Glutamatergic neuron (in vitro differentiated cells): ENCODE measurements around the gene ZNRF2. TPM values are rescaled to one million over a fixed set of nuclear protein-coding genes. Genes with fewer than 3 reads are reported as not detected.

Experiments used
- DNase-seq: peaks from one replicate; pipeline ENCODE4 v3.0.0; 2022
- H3K27ac Mint-ChIP-seq: one replicate; pipeline ENCODE4 v1.8.0; 2020; ENCODE audit warnings: mild to moderate bottlenecking, mixed read lengths, inconsistent platforms; ENCODE audit not compliant: unreplicated experiment
- H3K27me3 Mint-ChIP-seq: one replicate; pipeline ENCODE4 v1.8.0; 2020; ENCODE audit warnings: mild to moderate bottlenecking, moderate library complexity, mixed read lengths, inconsistent platforms; ENCODE audit not compliant: unreplicated experiment
- H3K36me3 Mint-ChIP-seq: one replicate; pipeline ENCODE4 v1.8.0; 2020; ENCODE audit warnings: mild to moderate bottlenecking, mixed read lengths, inconsistent platforms; ENCODE audit not compliant: unreplicated experiment
- H3K4me1 Mint-ChIP-seq: one replicate; pipeline ENCODE4 v1.8.0; 2020; ENCODE audit warnings: mild to moderate bottlenecking, low read depth, mixed read lengths, inconsistent platforms; ENCODE audit not compliant: unreplicated experiment
- H3K4me3 Mint-ChIP-seq: one replicate; pipeline ENCODE4 v1.8.0; 2020; ENCODE audit warnings: mild to moderate bottlenecking, mixed read lengths, inconsistent platforms; ENCODE audit not compliant: unreplicated experiment
- H3K9me3 Mint-ChIP-seq: one replicate; pipeline ENCODE4 v1.8.0; 2020; ENCODE audit warnings: mild to moderate bottlenecking, moderate library complexity, mixed read lengths, inconsistent platforms; ENCODE audit not compliant: unreplicated experiment
- total RNA-seq: library from RNA; stranded (reverse); fragmentation: NEBNext Ultra II Directional; extraction: Animal tissue kit (Norgen Biotek cat#: 25700); gene quantifications from one replicate; pipeline ENCODE4 v1.2.1, GENCODE V29; 2021; ENCODE audit not compliant: unreplicated experiment
- TF ChIP-seq, protein P1 (sequence below): fragments of 200-600 bp; sonication (generic); IDR thresholded peaks from one replicate; pipeline ENCODE4 v1.5.0; 2021; ENCODE audit not compliant: partially characterized antibody, unreplicated experiment

Gene ZNRF2
- total RNA-seq, 1 donor from 2014 or later, result 16.7 TPM

DNA sequence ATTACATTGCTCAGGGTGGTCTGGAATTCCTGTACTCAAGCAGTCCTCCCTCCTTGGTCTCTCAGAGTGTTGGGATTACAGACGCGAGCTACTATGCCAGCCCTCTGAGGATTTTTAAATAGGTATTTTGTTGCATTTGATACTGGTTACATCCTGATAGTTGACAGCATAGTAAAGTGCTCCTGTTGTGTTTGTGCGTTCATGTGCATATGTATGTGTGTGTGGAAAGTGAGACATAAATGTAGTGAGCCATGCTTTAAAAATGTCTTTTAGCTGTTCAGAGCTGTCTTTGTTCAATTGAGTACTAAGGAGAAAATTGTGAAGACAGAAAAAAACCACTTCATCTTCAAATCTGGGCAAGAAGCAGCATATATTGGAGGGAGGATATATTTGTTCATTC, 27.8 kb downstream of the ZNRF2 start:
- Mint-ChIP-seq H3K9me3 (no peaks in the 10 kb centered on the region), H3K27ac (no peak overlapping the region), H3K36me3 (no peaks in the 10 kb centered on the region), H3K27me3 (no peaks in the 10 kb centered on the region), H3K4me1 (peaks cover 25% of the 10 kb centered on the region), H3K4me3 (no peak overlapping the region)
- TF ChIP-seq, protein P1, sequence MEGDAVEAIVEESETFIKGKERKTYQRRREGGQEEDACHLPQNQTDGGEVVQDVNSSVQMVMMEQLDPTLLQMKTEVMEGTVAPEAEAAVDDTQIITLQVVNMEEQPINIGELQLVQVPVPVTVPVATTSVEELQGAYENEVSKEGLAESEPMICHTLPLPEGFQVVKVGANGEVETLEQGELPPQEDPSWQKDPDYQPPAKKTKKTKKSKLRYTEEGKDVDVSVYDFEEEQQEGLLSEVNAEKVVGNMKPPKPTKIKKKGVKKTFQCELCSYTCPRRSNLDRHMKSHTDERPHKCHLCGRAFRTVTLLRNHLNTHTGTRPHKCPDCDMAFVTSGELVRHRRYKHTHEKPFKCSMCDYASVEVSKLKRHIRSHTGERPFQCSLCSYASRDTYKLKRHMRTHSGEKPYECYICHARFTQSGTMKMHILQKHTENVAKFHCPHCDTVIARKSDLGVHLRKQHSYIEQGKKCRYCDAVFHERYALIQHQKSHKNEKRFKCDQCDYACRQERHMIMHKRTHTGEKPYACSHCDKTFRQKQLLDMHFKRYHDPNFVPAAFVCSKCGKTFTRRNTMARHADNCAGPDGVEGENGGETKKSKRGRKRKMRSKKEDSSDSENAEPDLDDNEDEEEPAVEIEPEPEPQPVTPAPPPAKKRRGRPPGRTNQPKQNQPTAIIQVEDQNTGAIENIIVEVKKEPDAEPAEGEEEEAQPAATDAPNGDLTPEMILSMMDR, result no peak
- no peak for DNase-seq

DNA sequence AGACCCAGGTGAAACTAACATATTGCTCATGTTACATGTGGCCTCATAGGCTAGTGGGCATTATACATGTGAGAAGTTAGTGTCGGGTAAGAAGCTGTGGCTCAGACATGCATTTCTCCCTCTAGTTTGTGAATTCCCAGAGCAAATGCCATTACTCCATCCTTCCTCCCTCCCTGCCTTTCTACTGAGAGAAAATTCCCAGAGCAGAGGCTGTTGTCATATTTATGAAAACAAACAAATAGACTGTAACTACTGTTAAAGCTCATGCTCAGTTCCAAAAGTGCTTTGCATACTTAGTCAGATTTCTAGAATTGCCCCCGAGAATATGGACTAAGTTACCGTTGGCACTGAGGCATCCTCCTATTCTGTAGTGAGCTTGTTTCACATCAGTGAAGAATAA, 29.0 kb downstream of the ZNRF2 start:
- TF ChIP-seq, protein P1, result no peak
- peaks cover 24% of the 10 kb centered on the region for H3K4me1 Mint-ChIP-seq
- no peaks in the 10 kb centered on the region for H3K27me3 Mint-ChIP-seq
- no peak for DNase-seq
- no peak overlapping the region for H3K4me3 Mint-ChIP-seq
- no peaks in the 10 kb centered on the region for H3K36me3 Mint-ChIP-seq
- H3K27ac Mint-ChIP-seq, result no peak overlapping the region
- no peaks in the 10 kb centered on the region for H3K9me3 Mint-ChIP-seq

DNA sequence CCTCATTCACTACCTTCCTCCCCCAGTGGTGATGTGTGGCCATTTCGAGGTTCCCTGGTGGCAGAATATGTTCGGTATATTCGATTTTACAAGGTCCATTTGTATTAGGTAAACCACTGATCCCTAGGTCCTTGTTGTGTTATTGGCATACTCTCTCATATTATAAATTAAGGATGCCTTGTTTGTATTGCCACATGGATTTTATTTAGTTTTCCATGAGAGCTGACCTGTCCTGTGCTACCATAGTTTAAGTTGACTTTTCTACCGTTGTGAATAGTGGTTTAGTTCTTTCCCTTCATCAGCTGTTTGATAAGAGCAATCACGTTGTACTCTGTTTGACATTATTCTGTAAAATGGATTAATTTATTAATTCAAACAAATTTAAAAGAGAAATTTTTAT, 29.4 kb downstream of the ZNRF2 start:
- H3K36me3 Mint-ChIP-seq, result no peaks in the 10 kb centered on the region
- TF ChIP-seq, protein P1, result no peak
- H3K9me3 Mint-ChIP-seq, result no peaks in the 10 kb centered on the region
- H3K27ac Mint-ChIP-seq, result no peak overlapping the region
- H3K4me1 Mint-ChIP-seq, result peaks cover 23% of the 10 kb centered on the region
- DNase-seq, result no peak
- no peak overlapping the region for H3K4me3 Mint-ChIP-seq
- H3K27me3 Mint-ChIP-seq, result no peaks in the 10 kb centered on the region

DNA sequence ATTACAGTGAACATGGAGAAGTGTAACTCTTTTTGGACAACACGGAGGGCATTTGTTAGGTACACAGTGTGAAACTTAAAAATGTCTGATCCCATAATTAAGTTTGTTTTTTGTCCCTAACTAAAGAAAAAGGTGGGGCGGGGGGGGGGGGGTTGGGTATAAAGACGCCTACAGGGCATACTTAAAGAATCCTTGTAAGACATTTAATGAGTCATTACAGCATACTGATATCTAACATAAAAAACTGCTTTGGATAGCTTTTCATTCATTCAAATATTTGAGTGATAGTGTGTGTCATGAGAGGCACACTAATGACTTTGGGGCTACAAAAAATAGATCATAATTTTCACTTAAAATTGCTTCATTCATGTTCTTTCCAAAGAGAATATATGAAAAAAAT, 31.2 kb downstream of the ZNRF2 start:
- no peaks in the 10 kb centered on the region for H3K9me3 Mint-ChIP-seq
- peaks cover 16% of the 10 kb centered on the region for H3K4me1 Mint-ChIP-seq
- DNase-seq, result no peak
- H3K36me3 Mint-ChIP-seq, result no peaks in the 10 kb centered on the region
- H3K27ac Mint-ChIP-seq, result no peak overlapping the region
- no peaks in the 10 kb centered on the region for H3K27me3 Mint-ChIP-seq
- TF ChIP-seq, protein P1, result no peak
- no peak overlapping the region for H3K4me3 Mint-ChIP-seq

DNA sequence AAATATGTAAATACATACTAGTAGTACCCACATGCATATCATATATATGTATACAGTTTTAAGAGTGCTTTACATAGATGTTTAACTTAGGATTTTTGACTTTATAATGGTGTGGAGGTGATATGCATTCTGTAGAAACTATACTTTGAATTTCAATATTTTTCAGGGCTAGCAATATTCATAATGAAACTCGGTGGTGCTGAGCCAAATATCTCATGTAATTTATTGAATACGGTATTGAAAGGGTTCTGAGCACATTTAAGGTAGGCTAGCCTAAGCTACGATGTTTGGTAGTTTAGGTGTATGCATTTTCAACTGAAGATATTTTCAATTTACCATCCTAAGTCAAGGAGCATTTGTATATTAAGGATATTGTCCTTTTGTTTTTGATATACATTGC, 36.0 kb downstream of the ZNRF2 start:
- TF ChIP-seq, protein P1, result no peak
- Mint-ChIP-seq H3K36me3 (no peaks in the 10 kb centered on the region), H3K27ac (no peak overlapping the region), H3K9me3 (no peaks in the 10 kb centered on the region), H3K4me3 (no peak overlapping the region), H3K27me3 (no peaks in the 10 kb centered on the region), H3K4me1 (peaks cover 12% of the 10 kb centered on the region)
- no peak for DNase-seq
